GM12878 (cell line): ENCODE data around the gene SEPTIN1. TPM values are rescaled to one million over a fixed set of nuclear protein-coding genes. Genes with fewer than 3 reads are reported as not detected.

Experiments
- ATAC-seq: fragments of 200-7000 bp; cut with Tn5 transposase; 3 replicates; pipeline ENCODE4 v1.9.1; 2020; ENCODE audit warnings: mild to moderate bottlenecking, moderate library complexity
- BruUV-seq: library from RNA; stranded (reverse); fragments of 400-500 nt; replicated peaks from 2 replicates; lab custom pipeline; 2021; lab: Mats Ljungman, UMichigan
- CTCF ChIA-PET: fragments of 300-600 bp; sonication (Branson Sonifier 250); formaldehyde crosslinking; extraction: SDS; loops from one replicate; lab custom pipeline; 2021; ENCODE audit warnings: inconsistent platforms; lab: Yijun Ruan, JAX
- POLR2A ChIA-PET: fragments of 350-600 bp; formaldehyde crosslinking; extraction: SDS; loops from one replicate; lab custom pipeline; 2021; ENCODE audit warnings: inconsistent platforms; lab: Charles Lee
- RAD21 ChIA-PET: fragments of 300-600 bp; sonication (Branson Sonifier 250); formaldehyde crosslinking; loops from one replicate; lab custom pipeline; 2023; ENCODE audit warnings: antibody characterized with exemption; ENCODE audit not compliant: unreplicated experiment; lab: Charles Lee
- SMC1A ChIA-PET: fragments of 300-600 bp; sonication (Branson Sonifier 250); formaldehyde crosslinking; loops from one replicate; lab custom pipeline; 2023; ENCODE audit not compliant: unreplicated experiment, uncharacterized antibody; lab: Charles Lee
- DNase-seq: peaks from one replicate; pipeline ENCODE4 v3.0.0-alpha.2; 2011; ENCODE audit warnings: low read depth, low spot score
- FAIRE-seq: peaks from 3 replicates; lab custom pipeline; 2011; peaks lifted over from hg19 to GRCh38; lab: Jason Lieb, UNC
- H2AFZ ChIP-seq: 2 replicates; pipeline ENCODE4 v1.6.0; 2011; ENCODE audit warnings: low read depth, low read length, control low read depth; ENCODE audit not compliant: control insufficient read depth
- H3K27ac ChIP-seq: 2 replicates; pipeline ENCODE4 v1.5.1; 2011; ENCODE audit warnings: control low read depth; ENCODE audit not compliant: control insufficient read depth, insufficient read depth
- H3K27me3 ChIP-seq, 2 experiments: replicated peaks in 1 of 2; 2 replicates each; pipeline versions ENCODE4 v1.6.0 to v1.6.1; 2011; ENCODE audit warnings: low read length in 1 of 2; ENCODE audit not compliant: control insufficient read depth in 2 of 2, insufficient read depth in 2 of 2
- H3K36me3 ChIP-seq, 2 experiments: 2 replicates each; pipeline ENCODE4 v1.5.1; 2011; ENCODE audit warnings: low read length in 1 of 2; ENCODE audit not compliant: control insufficient read depth in 2 of 2, insufficient read depth in 2 of 2
- H3K4me1 ChIP-seq: 2 replicates; pipeline ENCODE4 v1.6.1; 2011; ENCODE audit warnings: mild to moderate bottlenecking, low read length, moderate library complexity, mixed read lengths; ENCODE audit not compliant: control insufficient read depth, insufficient read depth
- H3K4me2 ChIP-seq: 2 replicates; pipeline ENCODE4 v1.6.0; 2011; ENCODE audit warnings: control low read depth; ENCODE audit not compliant: control insufficient read depth, insufficient read depth
- H3K4me3 ChIP-seq: fragments of 200-600 bp; sonication (generic); 2 replicates; pipeline ENCODE4 v1.5.1; 2016
- H3K79me2 ChIP-seq: 2 replicates; pipeline ENCODE4 v1.6.0; 2011; ENCODE audit warnings: low read length; ENCODE audit not compliant: control insufficient read depth, insufficient read depth
- H3K9ac ChIP-seq: 2 replicates; pipeline ENCODE4 v1.8.0; 2011; ENCODE audit warnings: low read length, control low read depth, mixed read lengths; ENCODE audit not compliant: control insufficient read depth, insufficient read depth
- H3K9me3 ChIP-seq: replicated peaks from 3 replicates; pipeline ENCODE4 v1.5.1; 2011; ENCODE audit warnings: mild to moderate bottlenecking, low read length; ENCODE audit not compliant: control insufficient read depth, insufficient read depth
- H4K20me1 ChIP-seq: 2 replicates; pipeline ENCODE4 v1.6.0; 2011; ENCODE audit not compliant: control insufficient read depth, insufficient read depth
- CBX3 ChIP-seq: fragments of 200-600 bp; sonication (generic); IDR thresholded peaks from 2 replicates; pipeline ENCODE4 v1.6.1; 2016; ENCODE audit warnings: low read depth, borderline replicate concordance
- CEBPZ ChIP-seq: fragments of 150-350 bp; IDR thresholded peaks from 2 replicates; pipeline ENCODE4 v1.6.1; 2016; ENCODE audit warnings: low read depth, low read length
- ETV6 ChIP-seq, 2 experiments: fragments of 450-650 bp in 1 of 2; IDR thresholded peaks in 1 of 2; conservative IDR thresholded peaks in 1 of 2; 2 replicates each; pipeline ENCODE4 v1.6.1; 2014; ENCODE audit warnings: antibody characterized with exemption in 1 of 2, borderline replicate concordance in 1 of 2, low read depth in 1 of 2, mild to moderate bottlenecking in 1 of 2, moderate library complexity in 1 of 2
- FOXM1 ChIP-seq: IDR thresholded peaks from 2 replicates; pipeline ENCODE4 v1.6.1; 2012; ENCODE audit warnings: low read depth, mild to moderate bottlenecking, inconsistent platforms, low read length, moderate library complexity
- LARP7 ChIP-seq: fragments of 450-650 bp; IDR thresholded peaks from 2 replicates; pipeline ENCODE4 v1.6.1; 2017; ENCODE audit warnings: mild to moderate bottlenecking
- MTA2 ChIP-seq: fragments of 450-650 bp; IDR thresholded peaks from 2 replicates; pipeline ENCODE4 v1.6.1; 2016; ENCODE audit warnings: low read depth, mild to moderate bottlenecking, moderate library complexity
- NR2C2 ChIP-seq: IDR thresholded peaks from 2 replicates; pipeline ENCODE4 v1.6.1; 2011; ENCODE audit warnings: borderline replicate concordance, low read depth; ENCODE audit not compliant: control insufficient read depth, insufficient read length
- PAX8 ChIP-seq: fragments of 450-650 bp; IDR thresholded peaks from 2 replicates; pipeline ENCODE4 v1.6.1; 2017; ENCODE audit warnings: mild to moderate bottlenecking, moderate library complexity
- YY1 ChIP-seq: IDR thresholded peaks from 2 replicates; pipeline ENCODE4 v1.6.1; 2011; ENCODE audit warnings: low read depth, mild to moderate bottlenecking, low read length
- ZBTB40 ChIP-seq: fragments of 450-650 bp; IDR thresholded peaks from 2 replicates; pipeline ENCODE4 v1.6.1; 2016; ENCODE audit warnings: mild to moderate bottlenecking, moderate library complexity, borderline replicate concordance
- ZNF687 ChIP-seq: fragments of 450-650 bp; IDR thresholded peaks from 2 replicates; pipeline ENCODE4 v1.6.1; 2017; ENCODE audit warnings: mild to moderate bottlenecking, moderate library complexity
- ZZZ3 ChIP-seq: IDR thresholded peaks from 2 replicates; pipeline ENCODE4 v1.6.1; 2011; ENCODE audit warnings: low read depth; ENCODE audit not compliant: control insufficient read depth, insufficient read length
- WGBS: methylation state at CpG from one replicate; pipeline ENCODE4 v1.1.6; 2016; ENCODE audit warnings: low lambda C conversion rate; ENCODE audit not compliant: insufficient replicate concordance, insufficient coverage; ENCODE audit errors: missing lambda C conversion rate; 5-methylcytosine and 5-hydroxymethylcytosine counted together
- in situ Hi-C: fragments of 300-500 bp; cut with MboI; formaldehyde crosslinking; loops from 9 replicates; pipeline ENCODE4 v1.14.3; 2018; ENCODE audit warnings: mixed read lengths
- intact Hi-C: fragments of 100-400 bp; cut with micrococcal nuclease; formaldehyde crosslinking; loops from one replicate; pipeline ENCODE4 v1.14.2; 2022; ENCODE audit not compliant: unreplicated experiment
- polyA plus RNA-seq, 11 experiments: library from polyadenylated mRNA; depleted of rRNA in 4 of 11; unstranded in 6 of 11; stranded (reverse) in 5 of 11; fragments of >200 nt; fragmentation: Nextera tagmentation in 4 of 11; fragmentation: Illumina TruSeq in 1 of 11; extraction: Ambion mirVana in 4 of 11; extraction: Trizol in 1 of 11; gene quantifications; 1 replicate in 1 of 11; 2 replicates in 10 of 11; pipeline versions ENCODE4 v1.2.1 to v1.2.3, GENCODE V29; 2011 to 2016; ENCODE audit warnings: inconsistent platforms in 2 of 11, missing spikeins in 2 of 11, low read depth in 1 of 11
- total RNA-seq, 4 experiments: library from RNA; depleted of rRNA in 3 of 4; stranded (reverse); fragments of >200 nt in 3 of 4; fragmentation: Illumina TruSeq in 1 of 4; extraction: Trizol in 1 of 4; gene quantifications; 2 replicates each; pipeline versions ENCODE4 v1.2.1 to v1.2.3, GENCODE V29; 2013 to 2021

The SEPTIN1 gene
- total and polyA plus RNA-seq, 10 of the 15 experiments (the other 5 are each of a cell fraction or from before 2014, with no cell fraction given): 2.8 to 153 (median 94.1) TPM

- no peak for TF ChIP-seq ZBTB40
- no peak for TF ChIP-seq FOXM1
- TF ChIP-seq CEBPZ: no peak
- no peak for TF ChIP-seq YY1
- no peak for TF ChIP-seq LARP7
These were observed 7.8 kb downstream of the SEPTIN1 start, which contains the start of gene MYL11 (continued) for GRCh38 chr16:30374538-30374937.

- no peak for ATAC-seq
- Histone ChIP-seq H3K4me1 (peaks cover 17% of the 10 kb centered on the region), H4K20me1 (peaks cover 7% of the 10 kb centered on the region), H3K36me3 (no peaks in the 10 kb centered on the region), H3K27ac (no peak overlapping the region), H3K4me3 (no peak overlapping the region), H2AFZ (no peak overlapping the region), H3K79me2 (peaks cover 22% of the 10 kb centered on the region), H3K9ac (no peak overlapping the region), H3K9me3 (no peaks in the 10 kb centered on the region), H3K27me3 (no peaks in the 10 kb centered on the region), H3K4me2 (no peak overlapping the region)
- BruUV-seq: no TSS peak
- in situ Hi-C loops: no loop called here
- SMC1A ChIA-PET: no interaction called here
- WGBS: 97% methylated on average over 5 of the region's 5 CpGs
- CTCF ChIA-PET: interaction anchor here (0.6 to 9.0 kb wide), 3 partner anchors 23 to 215 kb away, joined by 3 to 70 read pairs (median 11); partner anchors contain the start of genes ZNF48 and ZNF771
- intact Hi-C loops: no loop called here
- no peak for FAIRE-seq
- no peak for DNase-seq
- POLR2A ChIA-PET: interaction anchor here (0.6 to 2.3 kb wide), 2 partner anchors 23 to 286 kb away, joined by 5 to 9 read pairs; partner anchors contain the start of gene FBRS
- RAD21 ChIA-PET: no interaction called here
- TF ChIP-seq ETV6 (conservative IDR thresholded peaks at IDR 0.05 in 1 of 2, IDR thresholded peaks at IDR 0.05 in 1 of 2; ENCODE audit: borderline replicate concordance in 1 of 2, low read depth in 1 of 2) (no peak), MTA2 (no peak), PAX8 (no peak), ZNF687 (no peak), NR2C2 (no peak), CBX3 (no peak), ZZZ3 (no peak)
These were observed 9.6 kb downstream of the SEPTIN1 start for GRCh38 chr16:30372725-30373124.
